ENCODE measurements around the gene L1CAM.
A peak's percentile ranks its signal among the peaks of the same experiment; 100 is the strongest.
"Not testable (repeated sequence)": the region's sequence is repeated elsewhere in the genome, so short reads cannot be mapped to it uniquely, and the experiment has no call there.

The L1CAM gene

DNA sequence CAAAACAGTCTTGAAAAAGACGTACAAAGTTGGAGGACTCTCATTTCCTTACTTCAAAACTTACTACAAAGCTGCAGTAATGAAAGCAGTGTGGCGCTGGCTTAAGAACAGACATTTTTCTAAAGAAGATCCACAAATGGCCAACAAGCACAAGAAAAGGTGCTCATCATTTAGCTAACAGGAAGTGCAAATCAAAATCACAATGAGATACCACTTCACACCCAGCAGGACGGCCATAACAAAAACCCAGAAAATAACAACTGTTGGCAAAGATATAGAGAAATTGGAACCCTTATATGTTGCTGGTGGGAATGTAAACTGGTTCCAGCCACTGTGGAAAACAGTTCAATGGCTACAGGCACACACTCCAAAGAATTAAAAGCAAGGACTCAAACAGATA, 59.0 kb downstream of the L1CAM start:
- TF ChIP-seq POLR2AphosphoS5 (IDR thresholded peaks at IDR 0.05; ENCODE audit: borderline replicate concordance, low read depth, low read length) (no peak), FOXP2 (optimal IDR thresholded peaks at IDR 0.05; ENCODE audit: control extremely low read depth, extremely low read length, insufficient read depth) (no peak), EZH2 (IDR thresholded peaks at IDR 0.05) (no peak)
- Histone ChIP-seq H3K36me3 (ENCODE audit: insufficient read depth, low read length) (no peaks in the 10 kb centered on the region), H3K27ac (no peak overlapping the region), H3K9ac (ENCODE audit: insufficient read length) (no peak overlapping the region), H3K4me3 (no peak overlapping the region), H3K9me3 (ENCODE audit: low read depth, low read length) (no peaks in the 10 kb centered on the region)
- DNase-seq (ENCODE audit: low read depth, low spot score): no peak

- DNase-seq (ENCODE audit: low read depth, low spot score): no peak
- no peak overlapping the region for H3K27ac ChIP-seq
- no peaks in the 10 kb centered on the region for H3K36me3 ChIP-seq (ENCODE audit: insufficient read depth, low read length)
- H3K4me3 ChIP-seq: no peak overlapping the region
- TF ChIP-seq POLR2AphosphoS5 (IDR thresholded peaks at IDR 0.05; ENCODE audit: borderline replicate concordance, low read depth, low read length) (no peak), EZH2 (IDR thresholded peaks at IDR 0.05) (no peak), FOXP2 (optimal IDR thresholded peaks at IDR 0.05; ENCODE audit: control extremely low read depth, extremely low read length, insufficient read depth) (no peak)
- no peak overlapping the region for H3K9ac ChIP-seq (ENCODE audit: insufficient read length)
- no peaks in the 10 kb centered on the region for H3K9me3 ChIP-seq (ENCODE audit: low read depth, low read length)
Measured at GRCh38 chrX:153825042-153825441, 60.9 kb downstream of the L1CAM start.

DNA sequence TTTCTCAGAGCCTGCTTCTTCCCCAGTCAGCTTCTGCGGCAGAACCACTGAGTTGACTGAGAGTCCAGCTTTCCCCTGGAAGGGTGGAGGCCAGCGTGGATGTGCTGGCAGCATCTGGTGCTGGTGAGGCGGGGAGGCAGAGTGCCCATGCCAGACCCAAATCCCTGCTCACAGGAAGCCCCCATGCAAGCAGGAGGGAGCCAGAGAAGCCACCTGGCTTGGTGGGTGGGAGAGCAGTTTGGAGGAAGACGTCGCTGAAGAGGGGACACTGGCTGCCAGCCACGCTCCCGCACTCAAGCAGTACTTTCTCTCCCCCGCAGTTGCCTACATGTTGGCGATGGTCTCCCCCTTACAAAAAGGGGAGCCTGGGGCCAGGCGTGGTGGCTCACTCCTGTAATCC, 61.6 kb downstream of the L1CAM start:
- H3K36me3 ChIP-seq (ENCODE audit: insufficient read depth, low read length): no peaks in the 10 kb centered on the region
- no peak for TF ChIP-seq EZH2 (IDR thresholded peaks at IDR 0.05)
- TF ChIP-seq POLR2AphosphoS5 (IDR thresholded peaks at IDR 0.05; ENCODE audit: borderline replicate concordance, low read depth, low read length): no peak
- no peak for TF ChIP-seq FOXP2 (optimal IDR thresholded peaks at IDR 0.05; ENCODE audit: control extremely low read depth, extremely low read length, insufficient read depth)
- no peak overlapping the region for H3K27ac ChIP-seq
- no peak overlapping the region for H3K4me3 ChIP-seq
- no peak for DNase-seq (ENCODE audit: low read depth, low spot score)
- H3K9me3 ChIP-seq (ENCODE audit: low read depth, low read length): no peaks in the 10 kb centered on the region
- H3K9ac ChIP-seq (ENCODE audit: insufficient read length): no peak overlapping the region

- no peaks in the 10 kb centered on the region for H3K36me3 ChIP-seq (ENCODE audit: insufficient read depth, low read length)
- DNase-seq (ENCODE audit: low read depth, low spot score): no peak
- no peak overlapping the region for H3K4me3 ChIP-seq
- H3K9me3 ChIP-seq (ENCODE audit: low read depth, low read length): no peaks in the 10 kb centered on the region
- H3K9ac ChIP-seq (ENCODE audit: insufficient read length): no peak overlapping the region
- TF ChIP-seq EZH2 (IDR thresholded peaks at IDR 0.05) (no peak), FOXP2 (optimal IDR thresholded peaks at IDR 0.05; ENCODE audit: control extremely low read depth, extremely low read length, insufficient read depth) (no peak), POLR2AphosphoS5 (IDR thresholded peaks at IDR 0.05; ENCODE audit: borderline replicate concordance, low read depth, low read length) (no peak)
- H3K27ac ChIP-seq: no peak overlapping the region
Measured at GRCh38 chrX:153821066-153821465, 64.9 kb downstream of the L1CAM start.

DNA sequence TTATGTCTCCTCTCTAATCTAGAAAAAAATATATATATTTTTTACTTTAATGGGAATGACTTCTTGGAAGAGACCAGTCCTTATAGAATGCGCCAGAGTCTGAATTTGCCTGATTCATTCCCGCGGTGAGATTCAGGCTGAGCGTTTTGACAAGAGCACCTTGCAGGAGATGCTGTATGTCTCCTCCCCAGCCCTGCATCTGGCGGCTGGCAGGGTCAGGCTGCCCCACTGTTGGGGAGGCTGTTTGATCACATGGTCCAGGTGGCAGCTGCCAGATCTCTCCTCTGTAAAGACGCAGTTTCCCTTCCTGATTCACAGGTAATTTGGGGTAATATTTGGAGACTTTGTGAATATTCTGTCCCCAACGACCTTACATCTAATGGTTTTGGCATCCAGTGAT, 65.4 kb downstream of the L1CAM start:
- TF ChIP-seq FOXP2 (optimal IDR thresholded peaks at IDR 0.05; ENCODE audit: control extremely low read depth, extremely low read length, insufficient read depth) (no peak), POLR2AphosphoS5 (IDR thresholded peaks at IDR 0.05; ENCODE audit: borderline replicate concordance, low read depth, low read length) (no peak), EZH2 (IDR thresholded peaks at IDR 0.05) (no peak)
- no peak overlapping the region for H3K4me3 ChIP-seq
- H3K9ac ChIP-seq (ENCODE audit: insufficient read length): no peak overlapping the region
- H3K27ac ChIP-seq: no peak overlapping the region
- no peaks in the 10 kb centered on the region for H3K9me3 ChIP-seq (ENCODE audit: low read depth, low read length)
- no peak for DNase-seq (ENCODE audit: low read depth, low spot score)
- H3K36me3 ChIP-seq (ENCODE audit: insufficient read depth, low read length): no peaks in the 10 kb centered on the region

GRCh38 chrX:153819384-153820040, 66.5 kb downstream of the L1CAM start:
- H3K9ac ChIP-seq (ENCODE audit: insufficient read length): peak overlapping the region; percentile 52
- H3K27ac ChIP-seq: peak overlapping the region; percentile 67
- no peaks in the 10 kb centered on the region for H3K36me3 ChIP-seq (ENCODE audit: insufficient read depth, low read length)
- no peak for DNase-seq (ENCODE audit: low read depth, low spot score)
- TF ChIP-seq EZH2 (IDR thresholded peaks at IDR 0.05) (no peak), POLR2AphosphoS5 (IDR thresholded peaks at IDR 0.05; ENCODE audit: borderline replicate concordance, low read depth, low read length) (no peak; the same call in 1 of the 2 replicates), FOXP2 (optimal IDR thresholded peaks at IDR 0.05; ENCODE audit: control extremely low read depth, extremely low read length, insufficient read depth) (no peak)
- H3K9me3 ChIP-seq (ENCODE audit: low read depth, low read length): no peaks in the 10 kb centered on the region
- H3K4me3 ChIP-seq: peak overlapping the region; percentile 70

GRCh38 chrX:153818571-153819383, 67.2 kb downstream of the L1CAM start:
- DNase-seq (ENCODE audit: low read depth, low spot score): no peak
- peak overlapping the region; percentile 70 for H3K4me3 ChIP-seq

DNA sequence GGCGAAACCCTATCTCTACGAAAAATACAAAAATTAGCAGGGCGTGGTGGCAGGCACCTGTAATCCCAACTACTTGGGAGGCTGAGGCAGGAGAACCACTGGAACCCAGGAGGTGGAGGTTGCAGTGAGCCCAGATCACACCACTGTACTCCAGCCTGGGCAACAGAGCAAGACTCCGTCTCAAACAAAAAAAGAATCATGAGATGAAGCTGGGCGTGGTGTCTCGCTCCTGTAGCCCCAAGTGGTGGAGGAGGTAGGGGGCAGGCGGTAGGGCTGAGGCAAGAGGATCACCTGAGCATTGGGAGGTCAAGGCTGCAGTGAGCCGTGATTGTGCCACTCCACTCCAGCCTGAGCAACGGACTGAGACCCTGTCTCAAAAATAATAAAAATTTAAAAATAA, 67.9 kb downstream of the L1CAM start:
- not testable (repeated sequence) for DNase-seq (ENCODE audit: low read depth, low spot score); H3K4me3 ChIP-seq; H3K27ac ChIP-seq; H3K36me3 ChIP-seq (ENCODE audit: insufficient read depth, low read length); H3K9me3 ChIP-seq (ENCODE audit: low read depth, low read length); H3K9ac ChIP-seq (ENCODE audit: insufficient read length)

More at GRCh38 chrX:153818571-153819383, 67.2 kb downstream of the L1CAM start:
- Histone ChIP-seq H3K27ac (peak overlapping the region; percentile 67), H3K9ac (ENCODE audit: insufficient read length) (peak overlapping the region; percentile 52), H3K36me3 (ENCODE audit: insufficient read depth, low read length) (no peaks in the 10 kb centered on the region), H3K9me3 (ENCODE audit: low read depth, low read length) (no peaks in the 10 kb centered on the region)
- TF ChIP-seq FOXP2 (optimal IDR thresholded peaks at IDR 0.05; ENCODE audit: control extremely low read depth, extremely low read length, insufficient read depth): no peak
- TF ChIP-seq POLR2AphosphoS5 (IDR thresholded peaks at IDR 0.05; ENCODE audit: borderline replicate concordance, low read depth, low read length): peak; percentile 65; the same call in 1 of the 2 replicates

Measured in SK-N-MC (cell line).